A549 (cell line): ENCODE results near the gene RALGAPA1. TPM values are rescaled to one million over a fixed set of nuclear protein-coding genes. Genes with fewer than 3 reads are reported as not detected.

Source experiments
- ATAC-seq, 2 experiments: fragments of 200-7000 bp in 1 of 2; fragments of >200 bp in 1 of 2; cut with Nextera tagmentation in 1 of 2; cut with Tn5 transposase in 1 of 2; 3 replicates each; pipeline versions ENCODE4 v1.8.0 to v1.9.1; 2018 to 2020; ENCODE audit warnings: mild to moderate bottlenecking in 1 of 2, moderate library complexity in 1 of 2
- CTCF ChIA-PET: fragments of 300-600 bp; sonication (Branson Sonifier 250); formaldehyde crosslinking; extraction: SDS; loops from one replicate; lab custom pipeline; 2021; ENCODE audit warnings: antibody characterized with exemption, inconsistent platforms; lab: Yijun Ruan, JAX
- POLR2A ChIA-PET: fragments of 350-600 bp; formaldehyde crosslinking; extraction: SDS; loops from one replicate; lab custom pipeline; 2021; ENCODE audit warnings: antibody characterized with exemption, inconsistent platforms; lab: Yijun Ruan, JAX
- DNase-seq, 2 experiments: peaks; one replicate each; pipeline versions ENCODE4 v3.0.0 to v3.0.0-alpha.2; 2011 to 2016; ENCODE audit warnings: low read depth in 1 of 2, low spot score in 1 of 2
- FAIRE-seq: peaks from 2 replicates; lab custom pipeline; 2011; peaks lifted over from hg19 to GRCh38; lab: Jason Lieb, UNC
- H3K27ac ChIP-seq, 2 experiments: fragments of >200 bp; sonication (Bioruptor Twin); formaldehyde crosslinking; 3 replicates each; pipeline ENCODE4 v1.5.1; 2016 to 2017
- H3K4me1 ChIP-seq: fragments of >200 bp; sonication (Bioruptor Twin); formaldehyde crosslinking; 3 replicates; pipeline ENCODE4 v1.6.1; 2016
- H3K4me2 ChIP-seq: fragments of >200 bp; sonication (Bioruptor Twin); formaldehyde crosslinking; 3 replicates; pipeline ENCODE4 v1.6.1; 2016
- H3K4me3 ChIP-seq: fragments of >200 bp; sonication (Bioruptor Twin); formaldehyde crosslinking; 3 replicates; pipeline ENCODE4 v1.5.1; 2016
- H3K9me3 ChIP-seq: fragments of >200 bp; sonication (Bioruptor Twin); formaldehyde crosslinking; 3 replicates; pipeline ENCODE4 v1.6.1; 2016
- CHD2 ChIP-seq: fragments of 150-350 bp; IDR thresholded peaks from 2 replicates; pipeline ENCODE4 v1.6.1; 2014; ENCODE audit warnings: low read length; ENCODE audit not compliant: partially characterized antibody
- E2F6 ChIP-seq: IDR thresholded peaks from 2 replicates; pipeline ENCODE4 v1.6.1; 2012; ENCODE audit warnings: low read depth, borderline replicate concordance
- EHF ChIP-seq: fragments of 250-450 bp; sonication (Bioruptor Pico); IDR thresholded peaks from 2 replicates; pipeline ENCODE4 v1.5.0; 2020; ENCODE audit warnings: mild to moderate bottlenecking
- EHMT2 ChIP-seq: fragments of 200-600 bp; sonication (generic); IDR thresholded peaks from 2 replicates; pipeline ENCODE4 v1.6.1; 2016; ENCODE audit warnings: antibody characterized with exemption, low read depth, mild to moderate bottlenecking, moderate library complexity
- FOXS1 ChIP-seq: fragments of 250-450 bp; sonication (Bioruptor Pico); IDR thresholded peaks from 2 replicates; pipeline ENCODE4 v1.5.0; 2020; ENCODE audit warnings: mild to moderate bottlenecking, moderate library complexity
- HOXA7 ChIP-seq: fragments of 250-450 bp; sonication (Bioruptor Pico); IDR thresholded peaks from 2 replicates; pipeline ENCODE4 v1.5.0; 2020; ENCODE audit warnings: mild to moderate bottlenecking, moderate library complexity
- JUN ChIP-seq, 2 experiments: fragments of >200 bp; sonication (Bioruptor Twin); formaldehyde crosslinking; IDR thresholded peaks; 2 replicates in 1 of 2; 3 replicates in 1 of 2; pipeline ENCODE4 v1.6.1; 2016 to 2017
- JUNB ChIP-seq: fragments of >200 bp; sonication (Bioruptor Twin); formaldehyde crosslinking; IDR thresholded peaks from 2 replicates; pipeline ENCODE4 v1.6.1; 2016
- KDM1A ChIP-seq: fragments of 200-600 bp; sonication (generic); IDR thresholded peaks from 2 replicates; pipeline ENCODE4 v1.6.1; 2016; ENCODE audit warnings: low read depth, mild to moderate bottlenecking
- KDM5A ChIP-seq: fragments of 200-600 bp; sonication (generic); IDR thresholded peaks from 2 replicates; pipeline ENCODE4 v1.6.1; 2016; ENCODE audit warnings: antibody characterized with exemption, mild to moderate bottlenecking
- MYC ChIP-seq: IDR thresholded peaks from 2 replicates; pipeline ENCODE4 v1.6.1; 2012; ENCODE audit warnings: mild to moderate bottlenecking, inconsistent platforms, low read length, improper control_type of control experiment, borderline replicate concordance
- NPAS2 ChIP-seq: fragments of 250-450 bp; sonication (Bioruptor Pico); IDR thresholded peaks from 2 replicates; pipeline ENCODE4 v1.8.0; 2022; ENCODE audit warnings: mild to moderate bottlenecking, moderate library complexity, borderline replicate concordance
- PHF8 ChIP-seq: fragments of 200-600 bp; sonication (generic); IDR thresholded peaks from 2 replicates; pipeline ENCODE4 v1.6.1; 2016; ENCODE audit warnings: low read depth, mild to moderate bottlenecking, antibody characterized with exemption, moderate library complexity, borderline replicate concordance
- POLR2AphosphoS2 ChIP-seq: conservative IDR thresholded peaks from 2 replicates; pipeline ENCODE4 v1.6.1; 2012; ENCODE audit warnings: low read length, improper control_type of control experiment, inconsistent platforms
- RCOR1 ChIP-seq: fragments of 150-350 bp; IDR thresholded peaks from 2 replicates; pipeline ENCODE4 v1.6.1; 2014; ENCODE audit warnings: antibody characterized with exemption, low read length, low read depth
- REST ChIP-seq: fragments of 200-600 bp; sonication (generic); IDR thresholded peaks from 2 replicates; pipeline ENCODE4 v1.6.1; 2016; ENCODE audit warnings: antibody characterized with exemption, mild to moderate bottlenecking, moderate library complexity
- RNF2 ChIP-seq: fragments of 200-600 bp; sonication (generic); IDR thresholded peaks from 2 replicates; pipeline ENCODE4 v1.6.1; 2016; ENCODE audit warnings: low read depth, mild to moderate bottlenecking, antibody characterized with exemption, moderate library complexity, borderline replicate concordance
- SMC3 ChIP-seq: fragments of >200 bp; sonication (Bioruptor Twin); formaldehyde crosslinking; IDR thresholded peaks from 3 replicates; pipeline ENCODE4 v1.6.1; 2018; ENCODE audit warnings: inconsistent platforms
- TFCP2L1 ChIP-seq: fragments of 250-450 bp; sonication (Bioruptor Pico); IDR thresholded peaks from 2 replicates; pipeline ENCODE4 v1.5.0; 2021; ENCODE audit warnings: mild to moderate bottlenecking
- TP53 ChIP-seq: fragments of 250-450 bp; sonication (Bioruptor Pico); IDR thresholded peaks from 2 replicates; pipeline ENCODE4 v1.5.0; 2021; ENCODE audit warnings: mild to moderate bottlenecking, moderate library complexity
- ZC3H11A ChIP-seq: fragments of 450-650 bp; IDR thresholded peaks from 2 replicates; pipeline ENCODE4 v1.6.1; 2014; ENCODE audit warnings: antibody characterized with exemption, mild to moderate bottlenecking
- ZFP36 ChIP-seq: fragments of 450-650 bp; IDR thresholded peaks from 2 replicates; pipeline ENCODE4 v1.6.1; 2014; ENCODE audit warnings: borderline replicate concordance; ENCODE audit not compliant: partially characterized antibody
- ZNF302 ChIP-seq: fragments of 250-450 bp; sonication (Bioruptor Pico); IDR thresholded peaks from 2 replicates; pipeline ENCODE4 v1.9.0; 2021; ENCODE audit warnings: inconsistent platforms, mild to moderate bottlenecking, moderate library complexity
- ZSCAN20 ChIP-seq: fragments of 250-450 bp; sonication (Bioruptor Pico); IDR thresholded peaks from 2 replicates; pipeline ENCODE4 v1.8.0; 2022; ENCODE audit warnings: mild to moderate bottlenecking, moderate library complexity
- WGBS: methylation state at CpG from one replicate; pipeline ENCODE4 v1.1.6; 2017; ENCODE audit errors: missing lambda C conversion rate; 5-methylcytosine and 5-hydroxymethylcytosine counted together
- polyA plus RNA-seq, 4 experiments: library from polyadenylated mRNA; depleted of rRNA in 3 of 4; stranded (reverse); fragments of >200 nt; fragmentation: RNase III in 1 of 4; extraction: RNeasy Plus Mini Kit Qiagen cat#74134 plus additional on column Dnase treatment in 1 of 4; gene quantifications; 2 replicates in 3 of 4; 3 replicates in 1 of 4; pipeline ENCODE4 v1.2.3, GENCODE V29; 2011 to 2017
- TF ChIP-seq, protein P1 (sequence below): fragments of >200 bp; sonication (Bioruptor Twin); formaldehyde crosslinking; IDR thresholded peaks from 3 replicates; pipeline ENCODE4 v1.6.1; 2016
- TF ChIP-seq, protein P2 (sequence below): fragments of 250-450 bp; sonication (Bioruptor Pico); IDR thresholded peaks from 2 replicates; pipeline ENCODE4 v1.5.0; 2020; ENCODE audit warnings: low read depth, mild to moderate bottlenecking, moderate library complexity

RALGAPA1 gene
- polyA plus RNA-seq, 2 of the 4 experiments (the other 2 are of a cell fraction): 8.2 to 17.1 TPM

DNA sequence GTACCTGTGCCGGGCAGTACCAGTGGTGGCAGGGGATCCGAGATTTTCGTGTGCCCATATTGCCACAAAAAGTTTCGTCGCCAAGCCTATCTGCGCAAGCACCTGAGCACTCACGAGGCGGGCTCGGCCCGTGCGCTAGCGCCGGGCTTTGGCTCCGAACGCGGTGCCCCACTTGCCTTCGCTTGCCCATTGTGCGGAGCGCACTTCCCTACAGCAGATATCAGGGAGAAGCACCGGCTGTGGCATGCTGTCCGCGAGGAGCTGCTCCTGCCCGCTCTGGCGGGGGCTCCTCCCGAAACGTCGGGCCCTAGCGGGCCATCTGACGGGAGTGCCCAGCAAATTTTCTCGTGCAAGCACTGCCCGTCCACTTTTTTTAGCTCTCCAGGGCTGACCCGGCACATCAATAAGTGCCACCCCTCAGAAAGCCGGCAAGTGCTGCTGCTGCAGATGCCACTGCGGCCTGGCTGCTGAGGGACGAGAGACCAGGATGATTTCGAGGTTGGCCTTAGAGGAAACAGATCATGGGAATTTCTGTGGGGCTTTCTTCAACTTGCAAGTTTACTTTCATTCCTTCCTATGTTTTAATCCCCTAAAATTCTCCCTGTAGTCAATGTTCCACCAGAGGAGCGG lies 273.5 kb downstream of the RALGAPA1 start:
- Histone ChIP-seq H3K9me3 (no peaks in the 10 kb centered on the region), H3K4me2 (peak overlapping the region; percentile 96; the same call in 2 of the 3 replicates), H3K4me3 (no peak overlapping the region), H3K4me1 (peaks cover 6% of the 10 kb centered on the region; the same call in 2 of the 3 replicates), H3K27ac (no peak overlapping the region)
- peak; percentile 14 for TF ChIP-seq REST
- no peak for TF ChIP-seq TP53 (CRISPR knock-in tag)
- TF ChIP-seq, protein P1, sequence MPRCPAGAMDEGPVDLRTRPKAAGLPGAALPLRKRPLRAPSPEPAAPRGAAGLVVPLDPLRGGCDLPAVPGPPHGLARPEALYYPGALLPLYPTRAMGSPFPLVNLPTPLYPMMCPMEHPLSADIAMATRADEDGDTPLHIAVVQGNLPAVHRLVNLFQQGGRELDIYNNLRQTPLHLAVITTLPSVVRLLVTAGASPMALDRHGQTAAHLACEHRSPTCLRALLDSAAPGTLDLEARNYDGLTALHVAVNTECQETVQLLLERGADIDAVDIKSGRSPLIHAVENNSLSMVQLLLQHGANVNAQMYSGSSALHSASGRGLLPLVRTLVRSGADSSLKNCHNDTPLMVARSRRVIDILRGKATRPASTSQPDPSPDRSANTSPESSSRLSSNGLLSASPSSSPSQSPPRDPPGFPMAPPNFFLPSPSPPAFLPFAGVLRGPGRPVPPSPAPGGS: no peak
- no peak for DNase-seq
- CTCF ChIA-PET: interaction anchor here (0.8 to 1.4 kb wide), 4 partner anchors 8 to 283 kb away, joined by 3 to 4 read pairs (median 4); no protein-coding TSS in a partner anchor
- ATAC-seq: no peak
- FAIRE-seq: no peak
- WGBS: 75% methylated on average over 37 of the region's 37 CpGs
- POLR2A ChIA-PET: no interaction called here

GRCh38 chr14:35534873-35535482 lies 274.1 kb downstream of the RALGAPA1 start:
- Histone ChIP-seq H3K27ac (no peak overlapping the region), H3K9me3 (no peaks in the 10 kb centered on the region), H3K4me2 (peak overlapping the region; percentile 96), H3K4me3 (peak overlapping the region; percentile 61), H3K4me1 (peaks cover 6% of the 10 kb centered on the region; the same call in 2 of the 3 replicates)
- CTCF ChIA-PET: interaction anchor here (0.6 to 1.1 kb wide), 3 partner anchors 16 to 151 kb away, joined by 3 read pairs; no protein-coding TSS in a partner anchor
- no peak for FAIRE-seq
- DNase-seq: peak; percentile 33 to 53
- peak; percentile 67 to 75 for ATAC-seq
- POLR2A ChIA-PET: no interaction called here
- WGBS: 29% methylated on average over 31 of the region's 55 CpGs
- TF ChIP-seq CHD2 (no peak), RNF2 (no peak), TFCP2L1 (CRISPR knock-in tag) (peak; percentile 80; the same call in 1 of the 2 replicates), SMC3 (no peak), EHMT2 (peak; percentile 98), NPAS2 (no peak), HOXA7 (CRISPR knock-in tag) (no peak), FOXS1 (CRISPR knock-in tag) (peak; percentile 96), TP53 (CRISPR knock-in tag) (peak; percentile 32; the same call in 1 of the 2 replicates), PHF8 (no peak), POLR2AphosphoS2 (no peak), JUN (IDR thresholded peaks at IDR 0.05) (no peak), E2F6 (no peak), JUNB (no peak), ZFP36 (no peak), KDM5A (no peak), RCOR1 (no peak), ZSCAN20 (CRISPR knock-in tag) (peak; percentile 96), KDM1A (no peak; the same call in 1 of the 2 replicates), ZC3H11A (no peak), ZNF302 (CRISPR knock-in tag) (peak; percentile 42; the same call in 1 of the 2 replicates), MYC (no peak), EHF (CRISPR knock-in tag) (peak; percentile 94)
- TF ChIP-seq, protein P2, sequence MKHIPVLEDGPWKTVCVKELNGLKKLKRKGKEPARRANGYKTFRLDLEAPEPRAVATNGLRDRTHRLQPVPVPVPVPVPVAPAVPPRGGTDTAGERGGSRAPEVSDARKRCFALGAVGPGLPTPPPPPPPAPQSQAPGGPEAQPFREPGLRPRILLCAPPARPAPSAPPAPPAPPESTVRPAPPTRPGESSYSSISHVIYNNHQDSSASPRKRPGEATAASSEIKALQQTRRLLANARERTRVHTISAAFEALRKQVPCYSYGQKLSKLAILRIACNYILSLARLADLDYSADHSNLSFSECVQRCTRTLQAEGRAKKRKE: peak; percentile 97
- TF ChIP-seq, protein P1: no peak
